Ascending aorta (tissue), 2 donors: ENCODE measurements around the gene FKBP1B. TPM values are rescaled to one million over a fixed set of nuclear protein-coding genes. Genes with fewer than 3 reads are reported as not detected.
"Not testable (repeated sequence)": the region's sequence is repeated elsewhere in the genome, so short reads cannot be mapped to it uniquely, and the experiment has no call there.

Experiments
- DNase-seq, 2 donors: peaks; one replicate each; pipeline ENCODE4 v3.0.0-alpha.2; 2019; ENCODE audit warnings: low spot score in 2 of 2
- H3K27ac ChIP-seq, 2 donors: fragments of 200-600 bp; sonication (generic); one replicate each; pipeline ENCODE4 v1.5.1; 2016 to 2017; ENCODE audit warnings: mild to moderate bottlenecking in 1 of 2
- H3K27me3 ChIP-seq: fragments of 200-600 bp; sonication (generic); one replicate; pipeline ENCODE4 v1.5.1; 2017
- H3K36me3 ChIP-seq, 2 donors: fragments of 200-600 bp; sonication (generic); one replicate each; pipeline ENCODE4 v1.5.1; 2016
- H3K4me1 ChIP-seq, 2 donors: fragments of 200-600 bp; sonication (generic); one replicate each; pipeline ENCODE4 v1.5.1; 2016 to 2017; ENCODE audit warnings: mild to moderate bottlenecking in 1 of 2
- H3K4me3 ChIP-seq, 2 donors: fragments of 200-600 bp; sonication (generic); one replicate each; pipeline ENCODE4 v1.5.1; 2016 to 2017; ENCODE audit warnings: mild to moderate bottlenecking in 1 of 2
- H3K9me3 ChIP-seq, 2 donors: fragments of 200-600 bp; sonication (generic); one replicate each; pipeline ENCODE4 v1.5.1; 2016
- CTCF ChIP-seq, 3 experiments: fragments of 200-600 bp in 2 of 3; fragments of 450-650 bp in 1 of 3; sonication (generic) in 2 of 3; IDR thresholded peaks; one replicate each; pipeline ENCODE4 v1.5.1; 2016 to 2019; ENCODE audit warnings: antibody characterized with exemption in 3 of 3, mild to moderate bottlenecking in 1 of 3, moderate library complexity in 1 of 3
- intact Hi-C: fragments of 100-400 bp; cut with DNase I; formaldehyde crosslinking; loops from one replicate; pipeline ENCODE4 v1.15.1; 2023
- total RNA-seq: library from RNA; depleted of rRNA; stranded (reverse); fragments of >200 nt; gene quantifications from one replicate; pipeline ENCODE4 v1.1.0, GENCODE V29; 2016

The FKBP1B gene
- total RNA-seq, 1 donor from 2014 or later: not detected

DNA sequence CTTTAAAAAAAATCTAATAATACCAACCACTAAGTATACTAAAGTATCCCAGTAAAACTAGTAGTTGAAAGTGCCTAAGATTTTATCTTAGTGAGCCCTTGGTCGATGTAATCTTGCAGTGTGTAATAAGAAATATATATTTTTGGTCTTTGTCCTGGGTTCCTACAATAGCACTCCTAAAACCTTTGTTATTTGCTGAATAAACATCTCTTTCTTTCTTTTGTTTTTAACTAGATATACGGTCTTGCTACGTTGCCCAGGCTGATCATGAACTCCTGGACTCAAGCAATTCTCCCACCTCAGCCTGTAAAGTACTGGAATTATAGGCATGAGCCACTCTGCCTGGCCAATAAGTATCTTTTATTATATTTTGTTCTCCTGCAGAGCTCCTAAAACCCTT, 37.5 kb downstream of the FKBP1B start:
- Histone ChIP-seq H3K4me3 (no peak overlapping the region), H3K36me3 (peaks cover 11 to 29% of the 10 kb centered on the region in 2 donors), H3K27me3 (no peaks in the 10 kb centered on the region), H3K4me1 (peaks cover 0 to 9% of the 10 kb centered on the region in 2 donors), H3K27ac (no peak overlapping the region), H3K9me3 (no peaks in the 10 kb centered on the region)
- no peak for DNase-seq
- intact Hi-C loops: no loop called here
- no peak for TF ChIP-seq CTCF (IDR thresholded peaks at IDR 0.05)

DNA sequence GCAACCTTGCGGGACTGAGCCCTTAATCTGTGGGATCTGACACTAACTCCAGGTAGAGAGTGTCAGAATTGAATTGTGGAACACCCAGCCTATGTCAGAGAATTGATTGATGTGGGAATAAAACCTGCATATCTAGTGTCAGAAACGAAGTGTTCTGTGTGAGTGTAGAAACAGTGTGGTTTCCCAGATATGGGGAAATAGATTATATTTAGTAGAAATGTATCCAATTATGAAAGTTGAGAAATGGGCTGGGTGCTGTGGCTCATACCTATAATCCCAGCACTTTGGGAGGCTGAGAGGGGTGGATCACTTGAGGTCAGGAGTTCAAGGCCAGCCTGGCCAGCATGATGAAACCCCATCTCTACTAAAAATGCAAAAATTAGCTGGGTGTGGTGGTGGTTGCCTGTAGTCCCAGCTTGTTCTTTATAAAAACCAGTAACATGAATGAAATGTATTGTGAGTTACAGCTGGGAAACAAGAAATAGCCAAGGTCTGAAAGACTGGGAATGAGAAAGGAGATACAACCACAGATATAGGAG, 39.3 kb downstream of the FKBP1B start:
- no peak for TF ChIP-seq CTCF (IDR thresholded peaks at IDR 0.05)
- Histone ChIP-seq H3K4me3 (no peak overlapping the region), H3K9me3 (no peaks in the 10 kb centered on the region), H3K4me1 (peaks cover 0 to 1% of the 10 kb centered on the region in 2 donors), H3K36me3 (peaks cover 11 to 29% of the 10 kb centered on the region in 2 donors), H3K27me3 (no peaks in the 10 kb centered on the region), H3K27ac (no peak overlapping the region)
- intact Hi-C loops: no loop called here
- DNase-seq: no peak

DNA sequence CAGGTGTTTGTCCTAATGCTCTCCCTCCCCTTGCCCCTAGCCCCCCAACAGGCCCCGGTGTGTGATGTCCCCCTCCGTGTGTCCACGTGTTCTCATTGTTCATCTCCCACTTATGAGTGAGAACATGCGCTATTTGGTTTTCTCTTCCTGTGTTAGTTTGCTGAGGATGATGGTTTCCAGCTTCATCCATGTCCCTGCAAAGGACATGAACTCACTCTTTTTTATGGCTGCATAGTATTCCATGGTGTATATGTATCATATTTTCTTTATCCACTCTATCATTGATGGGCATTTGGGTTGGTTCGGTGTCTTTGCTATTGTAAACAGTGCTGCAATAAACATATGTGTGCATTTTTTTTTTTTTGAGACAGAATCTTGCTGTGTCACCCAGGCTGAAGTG, 43.7 kb downstream of the FKBP1B start:
- DNase-seq, H3K27me3 ChIP-seq, H3K27ac ChIP-seq, H3K4me3 ChIP-seq, intact Hi-C loops, H3K4me1 ChIP-seq, H3K9me3 ChIP-seq: not testable (repeated sequence)
- H3K36me3 ChIP-seq: peaks cover 25 to 42% of the 10 kb centered on the region in 2 donors

- H3K27ac ChIP-seq, DNase-seq, H3K9me3 ChIP-seq, H3K4me1 ChIP-seq, intact Hi-C loops, H3K27me3 ChIP-seq, H3K4me3 ChIP-seq: not testable (repeated sequence)
- peaks cover 16 to 33% of the 10 kb centered on the region in 2 donors for H3K36me3 ChIP-seq
These were observed 45.7 kb downstream of the FKBP1B start for GRCh38 chr2:24095171-24095677.

DNA sequence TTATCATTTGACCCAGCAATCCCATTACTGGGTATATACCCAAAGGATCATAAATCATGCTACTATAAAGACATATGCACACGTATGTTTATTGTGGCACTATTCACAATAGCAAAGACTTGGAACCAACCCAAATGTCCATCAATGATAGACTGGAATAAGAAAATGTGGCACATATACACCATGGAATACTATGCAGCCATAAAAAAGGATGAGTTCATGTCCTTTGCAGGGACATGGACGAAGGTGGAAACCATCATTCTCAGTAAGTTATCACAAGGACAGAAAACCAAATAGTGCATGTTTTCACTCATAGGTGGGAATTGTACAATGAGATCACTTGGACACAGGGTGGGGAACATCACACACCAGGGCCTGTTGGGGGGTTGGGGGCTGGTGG, 51.2 kb downstream of the FKBP1B start:
- H3K4me3 ChIP-seq, H3K27me3 ChIP-seq, H3K4me1 ChIP-seq, H3K9me3 ChIP-seq, H3K27ac ChIP-seq, DNase-seq, intact Hi-C loops: not testable (repeated sequence)
- peaks cover 5 to 18% of the 10 kb centered on the region in 2 donors for H3K36me3 ChIP-seq

DNA sequence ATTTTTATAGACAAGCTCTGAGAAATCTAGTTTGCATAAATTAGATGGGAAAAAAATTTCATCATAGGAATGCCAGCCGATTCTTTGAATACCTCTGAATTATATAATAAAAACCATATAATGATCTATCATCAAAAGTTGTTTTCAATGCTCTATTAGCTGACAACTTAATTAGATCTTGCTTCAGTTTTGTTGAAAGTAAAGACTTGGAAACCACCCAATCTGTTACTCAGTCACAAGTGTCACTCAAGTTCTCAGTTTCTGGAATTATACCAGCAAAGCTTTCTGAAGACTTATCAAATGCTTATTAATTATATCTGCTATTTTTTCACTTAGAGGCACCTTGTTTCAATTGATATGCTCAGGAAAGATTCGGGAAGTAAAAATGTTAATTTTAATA, 52.5 kb downstream of the FKBP1B start:
- intact Hi-C loops: no loop called here
- DNase-seq: no peak
- TF ChIP-seq CTCF (IDR thresholded peaks at IDR 0.05): no peak
- peaks cover 0 to 11% of the 10 kb centered on the region in 2 donors for H3K36me3 ChIP-seq
- H3K9me3 ChIP-seq: no peaks in the 10 kb centered on the region
- H3K27me3 ChIP-seq: no peaks in the 10 kb centered on the region
- no peaks in the 10 kb centered on the region for H3K4me1 ChIP-seq
- no peak overlapping the region for H3K27ac ChIP-seq
- no peak overlapping the region for H3K4me3 ChIP-seq

GRCh38 chr2:24102677-24103076, 53.1 kb downstream of the FKBP1B start:
- peaks cover 0 to 11% of the 10 kb centered on the region in 2 donors for H3K36me3 ChIP-seq
- TF ChIP-seq CTCF (IDR thresholded peaks at IDR 0.05): no peak
- no peaks in the 10 kb centered on the region for H3K9me3 ChIP-seq
- H3K4me3 ChIP-seq: no peak overlapping the region
- no peak for DNase-seq
- no peaks in the 10 kb centered on the region for H3K4me1 ChIP-seq
- H3K27ac ChIP-seq: no peak overlapping the region
- no peaks in the 10 kb centered on the region for H3K27me3 ChIP-seq
- intact Hi-C loops: no loop called here
